Rectal smooth muscle tissue (tissue), 1 donor: ENCODE data around the gene ZNF473.

Source experiments
- H3K27ac ChIP-seq: one replicate; pipeline ENCODE4 v1.7.0; 2013; ENCODE audit warnings: low read depth, low read length, inconsistent platforms
- H3K27me3 ChIP-seq: one replicate; pipeline ENCODE4 v1.7.0; 2013; ENCODE audit warnings: low read length; ENCODE audit not compliant: control insufficient read depth, insufficient read depth
- H3K36me3 ChIP-seq: one replicate; pipeline ENCODE4 v1.7.0; 2013; ENCODE audit warnings: low read length; ENCODE audit not compliant: control insufficient read depth, insufficient read depth
- H3K4me1 ChIP-seq: one replicate; pipeline ENCODE4 v1.7.0; 2013; ENCODE audit warnings: low read length; ENCODE audit not compliant: control insufficient read depth, insufficient read depth
- H3K4me3 ChIP-seq: one replicate; pipeline ENCODE4 v1.7.0; 2013; ENCODE audit warnings: low read length
- H3K9ac ChIP-seq: one replicate; pipeline ENCODE4 v1.7.0; 2013; ENCODE audit warnings: low read length

ZNF473 gene

DNA sequence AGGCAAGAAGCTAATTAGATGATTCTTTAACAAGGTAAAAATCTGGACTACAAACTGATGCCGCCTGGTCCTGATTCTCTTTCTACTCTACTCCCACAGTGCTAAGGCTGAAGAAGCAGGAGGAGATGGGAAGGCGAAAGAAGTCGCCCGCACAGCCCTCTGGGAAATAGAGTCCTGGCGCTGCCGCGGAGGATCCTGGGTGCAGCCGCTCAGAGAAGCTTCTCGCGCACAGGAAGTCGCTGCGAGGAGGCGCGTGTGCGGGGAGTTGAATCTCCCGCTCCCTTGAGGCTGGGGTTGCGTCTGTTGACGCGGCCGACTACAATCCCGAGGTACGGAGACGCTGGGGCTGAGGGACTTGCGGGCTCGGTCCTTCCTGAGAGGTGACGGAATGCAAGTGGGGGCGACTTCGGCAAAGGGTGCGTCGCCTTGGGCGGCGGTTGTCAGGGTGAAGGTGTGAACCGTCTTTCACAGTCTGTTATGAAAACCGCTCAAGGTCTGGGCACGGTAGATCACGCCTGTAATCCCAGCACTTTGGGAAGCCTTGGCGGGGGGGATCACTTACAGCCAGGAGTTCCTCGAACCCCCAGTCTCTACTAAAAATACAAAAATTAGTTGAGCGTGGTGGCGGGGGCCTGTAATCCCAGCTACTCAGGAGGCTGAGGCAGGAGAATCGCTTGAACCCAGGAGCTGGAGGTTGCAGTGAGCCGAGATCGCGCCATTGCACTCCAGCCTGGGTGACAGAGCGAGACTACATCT, at the start of gene ZNF473:
Gene ZNF473 (plus strand): TSS at position 212 of the 756 bp plus-strand sequence. CDS start 5,078 bp downstream, outside the sequence.
- no peaks in the 10 kb centered on the region for H3K27me3 ChIP-seq
- peak within 1 kb of the TSS; percentile 95 for H3K27ac ChIP-seq

DNA sequence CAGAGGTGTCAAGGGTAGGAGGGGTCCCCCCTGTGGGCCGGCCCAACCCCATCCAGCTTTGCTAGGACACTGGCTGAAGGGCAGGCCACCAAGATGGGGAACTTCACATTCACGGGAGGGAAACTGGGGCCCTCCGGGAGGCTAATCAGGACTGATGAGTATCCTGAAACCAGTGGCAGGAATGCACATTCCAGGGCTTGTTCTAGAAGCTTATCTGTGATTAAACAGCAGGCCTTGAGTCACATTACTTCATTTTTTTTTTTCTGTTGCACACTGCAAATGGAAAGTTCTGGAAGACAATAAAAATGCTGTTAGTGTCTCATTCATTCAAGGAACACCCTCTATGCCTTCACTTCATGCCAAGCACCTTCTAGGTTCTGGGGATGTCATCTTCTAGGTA, 49.3 kb upstream of the ZNF473 start:
- H3K36me3 ChIP-seq: no peaks in the 10 kb centered on the region
- H3K27me3 ChIP-seq: no peaks in the 10 kb centered on the region
- no peak overlapping the region for H3K27ac ChIP-seq
- no peak overlapping the region for H3K9ac ChIP-seq
- peaks cover 7% of the 10 kb centered on the region for H3K4me1 ChIP-seq
- no peak overlapping the region for H3K4me3 ChIP-seq

More for the DNA sequence above, at the start of gene ZNF473:
- Histone ChIP-seq H3K9ac (peak within 1 kb of the TSS; percentile 99), H3K4me1 (peaks cover 5% of the 10 kb centered on the region), H3K36me3 (peaks cover under 1% of the 10 kb centered on the region), H3K4me3 (peak within 1 kb of the TSS; percentile 99)

DNA sequence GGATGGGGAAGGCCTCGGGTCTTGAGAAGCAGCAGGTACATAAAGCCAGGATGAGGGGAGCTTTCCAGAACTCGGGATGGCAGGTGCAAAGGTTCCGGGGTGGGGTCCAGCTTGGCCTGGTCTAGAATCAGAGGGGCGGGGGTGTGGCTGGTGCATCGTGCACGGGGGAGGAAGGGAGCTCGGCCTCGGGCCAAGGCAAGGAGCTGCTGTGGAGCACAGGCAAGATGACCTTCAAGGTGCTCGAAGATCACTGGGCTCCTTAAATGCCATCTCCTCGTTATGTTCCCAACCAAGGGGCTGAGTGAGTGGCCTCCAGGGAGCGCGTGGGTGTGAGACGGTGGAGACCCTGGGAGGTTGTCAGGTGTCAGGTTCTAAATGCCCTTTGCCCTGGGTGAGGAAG, 48.7 kb upstream of the ZNF473 start:
- Histone ChIP-seq H3K36me3 (peaks cover 5% of the 10 kb centered on the region), H3K9ac (no peak overlapping the region), H3K4me3 (no peak overlapping the region), H3K4me1 (peaks cover 7% of the 10 kb centered on the region), H3K27ac (no peak overlapping the region), H3K27me3 (no peaks in the 10 kb centered on the region)

DNA sequence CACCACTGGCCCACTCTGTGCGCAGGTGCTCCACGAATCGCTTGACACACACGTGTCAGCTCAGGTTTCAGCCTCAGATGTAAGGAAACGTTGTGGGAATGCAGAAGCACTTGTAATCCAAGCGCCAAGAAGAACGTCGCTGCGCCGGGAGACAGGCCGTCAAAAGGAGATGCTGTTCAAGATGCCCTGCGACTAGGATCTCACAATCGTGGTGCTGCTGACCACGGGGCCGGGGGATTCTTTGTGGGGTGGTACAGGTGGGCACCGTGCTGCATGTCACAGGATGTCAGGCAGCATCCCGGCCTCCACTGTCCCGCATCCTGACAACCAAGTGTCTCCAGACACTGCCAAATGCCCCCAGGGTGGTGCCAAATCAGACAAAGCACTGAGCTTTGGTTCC, 47.9 kb upstream of the ZNF473 start:
- H3K36me3 ChIP-seq: peaks cover 6% of the 10 kb centered on the region
- no peak overlapping the region for H3K4me3 ChIP-seq
- H3K4me1 ChIP-seq: peaks cover 7% of the 10 kb centered on the region
- H3K27me3 ChIP-seq: no peaks in the 10 kb centered on the region
- no peak overlapping the region for H3K27ac ChIP-seq
- H3K9ac ChIP-seq: no peak overlapping the region

DNA sequence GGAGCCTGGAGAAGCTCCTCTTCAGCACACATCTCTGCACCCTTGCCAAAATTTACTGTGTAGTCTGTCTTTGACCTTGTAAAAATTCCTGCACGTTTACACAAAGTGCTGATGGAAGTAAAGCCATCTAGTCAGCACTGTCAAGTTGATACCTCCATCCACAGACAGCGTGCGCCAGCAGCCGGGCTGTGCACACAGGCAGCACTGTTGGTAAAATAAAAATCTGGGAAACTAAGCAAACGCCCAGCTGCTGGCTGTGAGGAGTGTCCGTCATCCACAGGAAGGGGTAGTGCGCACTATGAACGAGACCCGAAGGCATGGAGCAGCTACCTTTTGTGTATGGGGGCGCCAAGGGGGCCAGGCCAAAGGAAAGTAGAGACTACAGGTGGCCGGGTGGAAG, 47.5 kb upstream of the ZNF473 start:
- no peak overlapping the region for H3K27ac ChIP-seq
- peaks cover 6% of the 10 kb centered on the region for H3K36me3 ChIP-seq
- H3K9ac ChIP-seq: no peak overlapping the region
- H3K4me1 ChIP-seq: peaks cover 7% of the 10 kb centered on the region
- no peaks in the 10 kb centered on the region for H3K27me3 ChIP-seq
- no peak overlapping the region for H3K4me3 ChIP-seq

DNA sequence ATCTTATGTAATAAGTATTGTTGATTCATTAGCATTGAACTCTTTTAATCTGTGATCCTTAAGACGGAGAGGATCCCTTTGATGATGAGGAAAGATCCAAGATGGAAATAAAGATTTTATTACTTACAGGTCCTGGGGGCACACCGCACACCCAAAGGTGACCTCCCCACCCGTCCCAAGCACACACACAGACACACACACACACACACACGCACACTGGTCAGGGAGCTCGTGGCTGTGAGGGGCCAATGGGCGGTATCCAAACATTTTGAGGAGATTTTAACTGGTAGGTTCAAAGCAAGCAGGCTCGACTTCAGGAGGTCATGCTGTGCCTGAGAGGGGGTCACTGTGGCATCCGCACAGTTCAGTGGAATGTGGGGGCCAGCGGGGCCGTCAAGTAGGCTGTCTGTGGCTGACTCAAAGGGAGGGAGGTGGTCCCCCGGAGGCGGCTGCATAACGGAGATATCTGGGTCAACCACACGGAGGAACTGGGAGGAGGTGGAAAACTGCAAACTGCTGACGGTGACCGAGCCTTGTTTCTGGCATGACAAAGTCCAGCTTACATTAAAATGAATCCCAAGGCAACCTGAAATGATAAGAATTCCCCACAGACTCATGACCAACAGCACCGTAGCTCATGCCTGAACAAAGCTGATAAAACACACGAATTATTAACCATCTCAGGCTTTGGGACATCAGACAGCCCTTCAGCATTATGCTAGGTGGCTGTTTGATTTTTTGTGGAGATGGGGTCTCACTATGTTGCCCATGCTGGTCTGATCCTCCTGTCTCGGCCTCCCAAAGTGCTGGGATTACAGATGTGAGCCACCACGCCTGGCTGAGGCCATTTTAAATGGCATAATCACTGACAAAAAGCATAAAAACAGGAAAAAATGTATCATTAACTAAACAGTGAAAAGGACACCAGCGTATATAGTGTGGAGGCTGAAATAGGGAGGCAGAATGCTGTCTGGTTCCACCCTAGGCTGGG, 43.9 kb upstream of the ZNF473 start:
- no peaks in the 10 kb centered on the region for H3K27me3 ChIP-seq
- H3K4me1 ChIP-seq: peaks cover 7% of the 10 kb centered on the region
- H3K4me3 ChIP-seq: no peak overlapping the region
- H3K36me3 ChIP-seq: peaks cover 14% of the 10 kb centered on the region
- H3K27ac ChIP-seq: no peak overlapping the region
- no peak overlapping the region for H3K9ac ChIP-seq

DNA sequence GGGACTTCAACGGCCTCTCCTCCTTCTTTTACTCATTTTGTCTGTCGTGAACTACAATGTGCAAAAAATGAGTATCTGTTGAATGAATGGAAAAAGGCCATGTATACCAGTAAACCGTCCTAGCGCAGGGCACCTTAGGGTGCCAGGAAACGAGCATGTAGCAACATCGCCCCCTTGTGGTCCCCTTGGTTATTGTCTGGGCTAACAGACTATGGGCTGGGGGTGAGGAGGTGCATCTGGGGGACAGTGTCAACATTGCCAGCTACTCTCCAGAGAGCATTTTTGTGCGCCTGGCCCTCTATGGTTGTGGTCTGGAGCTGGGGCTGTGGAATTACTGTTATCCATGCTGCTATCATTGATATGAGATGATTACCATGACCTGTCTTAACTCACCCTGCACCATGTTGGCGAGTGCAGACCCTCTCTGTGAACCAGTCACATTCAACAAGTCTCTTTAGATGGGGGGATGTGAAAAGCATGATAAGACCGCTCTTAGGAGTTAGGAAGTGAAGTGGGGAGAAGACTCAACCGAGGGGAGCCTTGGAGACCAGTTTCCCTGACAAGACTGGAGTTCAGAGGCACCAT, 42.1 kb upstream of the ZNF473 start:
- Histone ChIP-seq H3K27me3 (no peaks in the 10 kb centered on the region), H3K27ac (no peak overlapping the region), H3K36me3 (peaks cover 19% of the 10 kb centered on the region), H3K4me1 (no peaks in the 10 kb centered on the region), H3K9ac (no peak overlapping the region), H3K4me3 (no peak overlapping the region)

DNA sequence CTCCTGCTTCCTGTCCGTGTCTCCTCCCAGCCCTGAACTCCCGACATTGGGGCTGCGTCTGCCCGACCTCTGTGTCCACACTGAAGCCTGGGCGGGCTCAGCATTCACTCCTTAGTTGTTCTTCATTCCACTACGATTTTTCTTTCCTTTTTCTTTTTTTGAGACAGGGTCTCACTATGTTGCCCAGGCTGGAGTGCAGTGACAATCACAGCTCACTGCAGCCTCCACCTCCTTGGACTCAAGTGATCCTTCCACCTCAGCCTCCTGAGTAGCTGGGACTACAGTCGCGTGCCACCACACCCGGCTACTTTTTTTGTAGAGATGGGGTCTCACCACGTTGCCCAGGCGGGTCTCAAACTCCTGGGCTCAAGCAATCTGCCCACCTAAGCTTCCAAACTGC, 41.3 kb upstream of the ZNF473 start:
- Histone ChIP-seq H3K36me3 (peaks cover 23% of the 10 kb centered on the region), H3K9ac (no peak overlapping the region), H3K4me3 (no peak overlapping the region), H3K4me1 (no peaks in the 10 kb centered on the region), H3K27me3 (no peaks in the 10 kb centered on the region), H3K27ac (no peak overlapping the region)

DNA sequence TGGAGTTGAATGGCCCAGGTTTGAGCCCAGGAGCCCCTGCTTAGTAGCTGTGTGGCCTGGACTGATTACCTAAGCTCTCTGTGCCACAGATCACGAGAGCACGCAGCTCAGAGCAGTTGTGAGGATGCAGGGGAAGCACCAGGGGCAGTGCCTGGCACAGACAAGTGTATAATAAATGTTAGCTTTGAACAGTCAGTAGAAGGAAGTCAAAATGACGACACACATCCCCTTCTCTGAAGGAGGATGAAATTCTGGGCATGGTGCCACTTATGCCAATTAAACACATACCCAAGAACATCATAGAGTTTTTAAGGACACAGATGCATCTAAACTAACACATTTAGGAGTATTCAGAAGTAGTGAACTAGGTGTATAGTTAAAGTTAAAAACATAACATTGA, 39.9 kb upstream of the ZNF473 start:
- Histone ChIP-seq H3K4me3 (no peak overlapping the region), H3K9ac (no peak overlapping the region), H3K27me3 (no peaks in the 10 kb centered on the region), H3K36me3 (peaks cover 25% of the 10 kb centered on the region), H3K4me1 (no peaks in the 10 kb centered on the region), H3K27ac (no peak overlapping the region)

DNA sequence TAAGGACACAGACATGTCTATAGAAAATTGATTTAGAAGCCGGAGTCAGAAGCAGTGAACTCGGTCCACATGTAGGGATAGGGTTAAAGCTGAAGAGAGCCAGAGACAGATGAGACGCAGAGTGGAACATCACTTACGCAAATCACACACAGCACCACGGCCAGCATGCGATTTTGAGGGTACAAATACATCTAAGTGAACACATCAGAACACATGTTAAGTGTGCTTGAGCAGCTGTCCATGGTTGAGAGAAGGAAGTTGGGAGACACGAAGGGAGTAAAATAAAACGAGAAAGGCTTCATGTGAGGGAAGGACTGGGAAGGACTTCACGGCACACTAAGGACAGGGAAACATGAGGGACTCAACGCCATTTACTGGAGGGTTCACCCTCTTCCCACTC, 39.5 kb upstream of the ZNF473 start:
- peaks cover 25% of the 10 kb centered on the region for H3K36me3 ChIP-seq
- no peaks in the 10 kb centered on the region for H3K27me3 ChIP-seq
- H3K9ac ChIP-seq: no peak overlapping the region
- no peak overlapping the region for H3K27ac ChIP-seq
- H3K4me3 ChIP-seq: no peak overlapping the region
- H3K4me1 ChIP-seq: no peaks in the 10 kb centered on the region

DNA sequence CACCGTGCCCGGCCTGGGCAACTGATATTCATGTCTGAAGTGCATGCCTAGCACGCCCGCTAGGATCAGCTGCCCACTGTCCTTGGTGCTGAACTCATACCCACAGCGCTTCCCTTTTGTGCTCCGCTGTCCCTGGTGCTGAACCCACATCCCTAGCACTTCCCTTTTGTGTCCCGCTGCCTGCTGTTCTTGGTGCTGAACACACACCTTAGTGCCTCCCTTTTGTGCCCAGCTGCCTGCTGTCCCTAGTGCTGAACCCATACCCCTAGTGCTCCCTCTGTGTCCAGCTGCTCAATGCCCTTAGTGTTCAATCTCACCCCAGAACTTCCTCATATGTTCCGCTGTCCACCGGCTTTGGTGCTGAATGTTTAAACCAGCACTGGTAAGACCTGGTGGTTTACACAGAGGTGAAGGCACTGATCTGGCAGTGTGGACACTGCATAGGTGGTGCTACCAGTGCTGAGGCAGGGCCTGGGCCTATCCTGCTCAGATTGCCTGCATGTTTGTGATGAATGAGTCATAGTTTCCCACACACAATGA, 38.6 kb upstream of the ZNF473 start:
- no peak overlapping the region for H3K9ac ChIP-seq
- no peaks in the 10 kb centered on the region for H3K4me1 ChIP-seq
- H3K27ac ChIP-seq: no peak overlapping the region
- H3K4me3 ChIP-seq: no peak overlapping the region
- peaks cover 27% of the 10 kb centered on the region for H3K36me3 ChIP-seq
- H3K27me3 ChIP-seq: no peaks in the 10 kb centered on the region

DNA sequence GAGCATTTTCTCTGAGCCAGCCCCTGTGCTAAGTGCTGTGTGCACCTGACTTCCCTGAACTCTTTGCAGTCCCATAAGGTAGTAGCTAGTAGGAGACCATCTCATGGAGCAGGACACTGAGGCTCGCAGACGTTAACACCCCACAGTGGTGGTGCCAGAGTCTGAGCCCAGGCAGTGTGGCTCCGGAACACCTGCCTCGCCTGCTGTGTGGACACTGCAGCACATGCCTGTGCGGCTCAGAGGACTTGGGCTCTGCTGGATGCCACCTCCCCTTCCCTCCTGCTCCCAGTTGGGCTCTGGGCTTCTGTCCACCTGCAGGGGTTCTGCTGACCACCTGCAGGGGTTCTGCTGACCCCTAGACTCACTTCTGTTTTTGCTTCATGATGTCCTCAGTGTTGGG, 37.8 kb upstream of the ZNF473 start:
- Histone ChIP-seq H3K27ac (no peak overlapping the region), H3K4me3 (no peak overlapping the region), H3K27me3 (no peaks in the 10 kb centered on the region), H3K9ac (no peak overlapping the region), H3K4me1 (no peaks in the 10 kb centered on the region), H3K36me3 (peaks cover 34% of the 10 kb centered on the region)
